ENCODE data around the gene TTBK2.

TTBK2 gene

DNA sequence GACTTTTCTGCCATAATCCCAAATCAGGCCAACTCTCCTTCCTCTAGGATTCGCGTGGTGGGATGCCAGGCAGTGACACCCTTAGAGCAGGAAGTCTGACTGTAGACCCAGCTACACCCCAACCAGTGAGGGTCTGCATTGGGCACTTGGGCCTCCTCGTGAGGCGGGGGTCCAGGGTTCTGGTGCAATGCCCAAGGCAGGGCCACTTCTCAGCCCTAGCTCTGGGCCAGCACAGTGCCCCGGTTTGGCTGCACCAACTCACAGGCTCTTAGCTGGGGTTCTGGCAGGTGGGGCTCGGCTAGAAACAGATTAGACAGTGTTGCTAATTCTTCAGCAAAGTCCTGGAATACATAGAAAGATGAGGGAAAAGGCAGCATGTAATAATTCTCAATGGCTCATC is 196.3 kb downstream of the TTBK2 start:
- DNase-seq, result no peak

DNA sequence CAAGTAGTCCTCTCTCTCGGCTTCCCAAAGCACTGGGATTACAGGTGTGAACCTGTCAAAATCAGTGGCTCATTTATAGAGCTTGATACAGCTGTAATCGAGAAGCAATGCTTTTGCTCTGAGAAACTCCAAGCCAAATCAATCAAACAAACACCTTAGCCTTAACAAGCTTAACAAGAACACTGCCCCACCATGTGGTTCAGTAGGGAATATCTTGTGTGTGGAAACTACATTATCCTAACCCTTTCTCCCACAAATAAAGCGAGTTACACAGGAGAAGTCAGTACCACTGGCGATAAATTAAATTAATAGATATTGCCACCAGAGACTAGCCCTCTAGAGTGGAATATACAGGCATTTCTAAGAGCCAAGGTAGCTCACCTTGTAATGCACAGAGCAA is 197.5 kb downstream of the TTBK2 start:
- DNase-seq, result no peak

GRCh38 chr15:42721916-42722315 is 198.7 kb downstream of the TTBK2 start:
- DNase-seq, result no peak

DNA sequence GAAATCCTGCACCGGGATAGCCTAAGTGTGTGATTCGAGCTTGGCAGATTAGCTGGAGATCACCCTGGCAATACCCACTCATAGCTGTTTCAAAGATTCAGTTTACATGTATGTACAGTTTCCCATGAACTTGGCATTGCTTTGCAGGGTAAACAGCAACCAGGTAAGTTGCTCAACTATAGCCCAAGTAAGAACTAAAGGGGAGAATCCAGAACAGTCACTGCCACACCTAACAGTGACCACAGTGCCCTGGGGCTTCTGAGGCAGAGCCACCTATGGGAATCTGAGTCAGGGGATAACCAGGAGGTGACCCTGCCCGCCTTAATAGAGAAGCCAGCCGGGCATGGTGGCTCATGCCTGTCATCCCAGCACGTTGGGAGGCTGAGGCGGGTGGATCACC is 199.6 kb downstream of the TTBK2 start:
- DNase-seq, result no peak

- DNase-seq, result no peak
Measured at GRCh38 chr15:42720071-42720470, 200.5 kb downstream of the TTBK2 start.

DNA sequence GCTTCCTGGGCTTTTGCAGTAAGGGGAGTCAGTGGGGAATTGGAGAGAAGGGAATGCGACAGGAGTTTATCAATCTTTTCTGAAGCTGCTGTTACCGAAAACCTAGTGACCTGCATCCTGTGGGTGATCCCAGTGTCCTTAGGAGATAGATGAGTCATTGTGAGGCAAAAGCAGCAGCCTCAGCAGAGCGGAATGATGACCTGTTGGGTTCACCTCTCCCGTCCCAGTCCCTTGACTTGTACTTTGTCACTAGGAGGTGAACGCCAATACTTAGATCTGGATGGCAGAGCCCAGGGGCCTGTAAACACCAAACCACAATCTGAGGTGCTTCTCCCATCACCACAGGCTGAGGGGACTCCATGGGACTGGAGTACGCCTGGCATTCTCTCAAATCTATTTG is 201.5 kb downstream of the TTBK2 start:
- no peak for DNase-seq

- DNase-seq, result no peak
Measured at GRCh38 chr15:42716626-42717025, 204.0 kb downstream of the TTBK2 start.

GRCh38 chr15:42716125-42716524 is 204.5 kb downstream of the TTBK2 start:
- DNase-seq, result no peak

GRCh38 chr15:42712584-42712983 is 208.0 kb downstream of the TTBK2 start:
- no peak for DNase-seq

- DNase-seq, result no peak
Measured at GRCh38 chr15:42711746-42712145, 208.8 kb downstream of the TTBK2 start.

GRCh38 chr15:42710662-42711061 is 209.9 kb downstream of the TTBK2 start:
- DNase-seq, result no peak

DNA sequence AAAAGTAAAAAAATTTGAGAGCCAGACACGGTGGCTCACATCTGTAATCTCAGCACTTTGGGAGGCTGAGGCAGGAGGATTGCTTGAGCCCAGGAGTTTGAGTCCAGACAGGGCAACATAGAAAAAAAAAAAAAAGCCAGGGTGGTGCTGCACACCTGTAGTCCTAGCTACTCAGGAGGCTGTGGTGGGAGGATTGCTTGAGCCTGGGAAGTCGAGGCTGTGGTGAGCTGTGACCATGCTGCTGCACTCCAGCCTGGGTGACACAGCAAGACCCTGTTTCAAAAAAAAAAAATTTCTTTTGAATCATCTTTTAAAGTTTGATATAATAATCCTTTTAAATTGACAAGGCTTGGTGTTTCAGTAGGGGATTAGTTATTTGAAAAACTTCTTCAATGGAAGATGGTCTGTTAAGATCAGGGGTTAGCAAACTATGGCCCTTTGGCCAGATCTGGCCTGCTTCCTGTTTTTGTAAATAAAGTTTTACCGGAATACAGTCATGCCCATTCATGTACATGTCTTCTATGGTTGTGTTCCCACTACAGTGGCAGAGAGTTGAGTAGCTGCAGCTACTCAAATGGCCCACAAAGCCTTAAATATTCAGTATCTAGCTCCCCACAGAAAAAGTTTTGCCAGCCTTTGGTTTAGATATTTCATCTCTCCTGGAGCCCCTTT is 212.6 kb downstream of the TTBK2 start:
- DNase-seq, result no peak

GRCh38 chr15:42707068-42707467 is 213.5 kb downstream of the TTBK2 start:
- DNase-seq, result no peak

- DNase-seq, result no peak
Measured at GRCh38 chr15:42705336-42705735, 215.2 kb downstream of the TTBK2 start.

DNA sequence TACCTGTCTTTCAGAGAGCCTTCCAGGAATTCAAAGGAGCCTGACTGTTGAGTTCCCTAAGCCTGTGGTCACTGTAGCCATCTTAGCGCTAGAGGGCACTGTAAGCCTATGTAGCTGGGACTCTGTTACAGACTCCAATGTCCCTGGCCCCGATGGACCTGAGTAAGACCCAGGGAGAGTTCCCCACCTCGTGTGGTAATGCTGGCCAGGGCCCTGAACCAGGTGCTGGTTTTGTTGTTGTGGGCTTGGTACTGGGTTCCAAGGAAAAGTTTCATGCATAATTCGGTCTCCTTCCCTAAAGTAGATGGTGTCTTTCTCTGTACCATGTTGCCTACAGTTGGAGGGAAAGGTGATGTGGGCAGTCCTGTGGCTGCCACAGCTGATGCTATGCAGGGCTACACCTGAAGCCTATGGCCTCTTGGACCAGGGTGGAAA is 216.1 kb downstream of the TTBK2 start:
- peak; percentile 45 for DNase-seq

DNA sequence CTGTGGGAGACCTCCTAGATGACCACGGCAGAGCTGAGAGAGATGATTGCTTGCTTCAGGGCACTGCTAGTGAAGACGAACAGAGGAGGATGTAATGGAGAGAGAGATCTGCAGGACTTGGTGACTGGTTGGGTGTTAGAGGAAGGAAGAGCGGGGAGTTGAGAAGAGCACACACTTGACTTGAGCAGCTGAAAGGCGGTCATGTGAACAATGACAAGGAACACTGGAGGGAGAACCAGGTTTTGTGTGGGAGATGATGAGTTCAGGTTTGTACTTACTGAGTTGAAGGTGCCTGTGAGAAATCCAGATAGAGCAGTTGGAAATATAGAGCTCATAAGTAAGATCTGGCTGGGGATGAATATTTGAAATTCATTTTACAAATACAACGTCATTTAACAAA is 224.0 kb downstream of the TTBK2 start:
- DNase-seq, result no peak

DNA sequence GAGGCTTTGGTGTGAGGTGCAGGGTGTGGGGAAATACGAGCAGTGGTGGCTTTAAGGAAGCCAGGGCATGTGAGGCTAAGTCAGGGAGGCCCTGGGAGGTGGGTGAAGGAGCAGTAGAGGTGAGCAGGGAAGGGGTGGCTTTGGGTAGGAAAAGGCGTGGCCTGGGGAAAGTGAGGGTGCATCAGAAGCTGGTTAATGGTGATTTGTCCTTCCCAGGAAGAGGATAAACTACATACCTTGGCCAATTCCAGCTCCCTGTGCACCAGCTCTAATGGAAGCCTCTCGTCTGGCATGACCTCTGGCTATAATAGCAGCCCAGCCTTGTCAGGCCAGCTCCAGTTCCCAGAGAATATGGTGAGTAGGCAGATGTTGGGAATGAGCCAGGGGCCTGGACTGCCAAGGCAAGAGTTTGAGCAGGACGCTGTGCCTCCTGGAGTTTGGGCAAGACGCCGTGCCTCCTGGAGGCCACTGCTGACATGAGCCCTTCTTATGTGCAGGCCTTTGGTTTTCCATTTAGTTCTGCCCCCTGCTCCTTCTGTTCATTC is 225.0 kb downstream of the TTBK2 start:
- DNase-seq, result no peak

DNA sequence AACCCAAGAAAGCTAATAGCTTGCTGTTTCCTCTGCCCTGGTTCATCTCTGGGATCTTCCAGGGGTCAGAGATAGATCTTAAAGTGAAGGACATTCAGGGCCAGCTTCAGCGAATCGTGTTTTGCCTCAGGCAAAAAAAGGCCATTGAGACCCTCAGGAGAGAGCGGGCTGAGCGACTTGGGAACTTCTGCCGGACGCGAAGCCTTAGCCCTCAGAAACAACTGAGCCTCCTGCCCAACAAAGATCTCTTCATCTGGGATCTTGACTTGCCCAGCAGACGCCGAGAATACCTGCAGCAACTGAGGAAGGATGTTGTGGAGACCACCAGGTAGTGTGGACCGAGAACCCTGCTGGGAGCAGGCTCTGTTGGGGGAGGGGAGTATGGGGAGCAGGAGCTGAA is 226.2 kb downstream of the TTBK2 start:
- DNase-seq, result no peak

GRCh38 chr15:42693942-42694341 is 226.6 kb downstream of the TTBK2 start:
- no peak for DNase-seq

GRCh38 chr15:42693496-42693895 is 227.1 kb downstream of the TTBK2 start:
- DNase-seq, result no peak

- no peak for DNase-seq
Measured at GRCh38 chr15:42692997-42693396, 227.6 kb downstream of the TTBK2 start.

DNA sequence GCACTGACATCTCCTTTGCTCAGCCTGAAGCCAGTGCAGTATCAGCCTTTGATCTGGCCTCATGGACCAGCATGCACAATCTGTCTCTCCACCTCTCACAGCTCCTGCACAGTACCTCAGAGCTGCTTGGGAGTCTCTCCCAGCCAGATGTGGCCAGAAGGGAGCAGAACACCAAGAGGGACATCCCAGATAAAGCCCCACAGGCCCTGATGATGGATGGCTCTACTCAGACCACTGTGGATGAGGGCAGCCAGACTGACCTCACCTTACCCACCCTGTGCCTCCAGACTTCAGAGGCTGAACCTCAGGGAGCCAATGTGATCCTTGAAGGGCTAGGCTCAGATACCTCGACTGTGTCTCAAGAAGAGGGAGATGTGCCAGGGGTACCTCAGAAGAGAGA is 228.0 kb downstream of the TTBK2 start:
- DNase-seq, result no peak

DNA sequence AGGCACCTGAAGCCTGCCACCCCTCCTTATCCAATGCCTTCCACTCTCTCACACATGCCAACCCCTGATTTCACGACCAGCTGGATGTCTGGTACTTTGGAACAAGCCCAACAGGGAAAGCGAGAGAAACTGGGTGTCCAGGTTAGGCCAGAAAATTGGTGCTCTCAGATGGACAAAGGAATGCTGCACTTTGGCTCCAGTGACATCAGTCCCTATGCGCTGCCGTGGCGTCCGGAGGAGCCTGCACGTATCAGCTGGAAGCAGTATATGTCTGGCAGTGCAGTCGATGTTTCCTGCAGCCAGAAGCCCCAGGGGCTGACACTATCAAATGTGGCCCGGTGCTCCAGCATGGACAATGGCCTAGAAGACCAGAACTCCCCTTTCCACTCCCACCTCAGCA is 228.8 kb downstream of the TTBK2 start:
- DNase-seq, result no peak

GRCh38 chr15:42691308-42691707 is 229.3 kb downstream of the TTBK2 start:
- DNase-seq, result no peak
